Measurements from ENCODE around the gene ARSK.

- TF ChIP-seq POLR2AphosphoS5 (IDR thresholded peaks at IDR 0.05; ENCODE audit: borderline replicate concordance, low read depth, low read length), result no peak
- TF ChIP-seq EZH2 (IDR thresholded peaks at IDR 0.05), result no peak
- no peak for TF ChIP-seq FOXP2 (optimal IDR thresholded peaks at IDR 0.05; ENCODE audit: control extremely low read depth, extremely low read length, insufficient read depth)
Observed at GRCh38 chr5:95549030-95549429, 5.9 kb upstream of the ARSK start.
